NCI-H1694 treated with DMSO at 0.1 percent for 48 hours (cell line): ENCODE data around the gene TEX22.
A peak's percentile ranks its signal among the peaks of the same experiment; 100 is the strongest.

Experiments
- DNase-seq: peaks from one replicate; lab custom pipeline; 2025; lab: John Stamatoyannopoulos, UW

The TEX22 gene

GRCh38 chr14:105439710-105440553 lies 41.6 kb downstream of the TEX22 start:
- peak; percentile 97 for DNase-seq

- DNase-seq = no peak
Measured at GRCh38 chr14:105440554-105440900, 42.2 kb downstream of the TEX22 start.

GRCh38 chr14:105440992-105441391 lies 42.7 kb downstream of the TEX22 start:
- DNase-seq = no peak

- no peak for DNase-seq
Measured at GRCh38 chr14:105442125-105442524, 43.8 kb downstream of the TEX22 start.

GRCh38 chr14:105442834-105443233 lies 44.5 kb downstream of the TEX22 start:
- no peak for DNase-seq

GRCh38 chr14:105444859-105445258 lies 46.5 kb downstream of the TEX22 start:
- DNase-seq = no peak

- DNase-seq = no peak
Measured at GRCh38 chr14:105445290-105445689, 47.0 kb downstream of the TEX22 start.

GRCh38 chr14:105445901-105446845 lies 47.8 kb downstream of the TEX22 start:
- no peak for DNase-seq

GRCh38 chr14:105446971-105447370 lies 48.6 kb downstream of the TEX22 start:
- no peak for DNase-seq

GRCh38 chr14:105447651-105448640 lies 49.6 kb downstream of the TEX22 start:
- no peak for DNase-seq

GRCh38 chr14:105448706-105449111 lies 50.4 kb downstream of the TEX22 start:
- DNase-seq = peak; percentile 84

- DNase-seq = no peak
Measured at GRCh38 chr14:105449276-105450122, 51.2 kb downstream of the TEX22 start.

GRCh38 chr14:105450123-105450505 lies 51.8 kb downstream of the TEX22 start:
- DNase-seq = no peak

- no peak for DNase-seq
Measured at GRCh38 chr14:105450864-105451720, 52.8 kb downstream of the TEX22 start.

GRCh38 chr14:105452963-105453362 lies 54.6 kb downstream of the TEX22 start:
- DNase-seq = no peak

- no peak for DNase-seq
Measured at GRCh38 chr14:105453847-105454246, 55.5 kb downstream of the TEX22 start.

GRCh38 chr14:105455086-105455640 lies 56.8 kb downstream of the TEX22 start:
- DNase-seq = no peak

- no peak for DNase-seq
Measured at GRCh38 chr14:105455766-105456660, 57.7 kb downstream of the TEX22 start.
